ENCODE results near the gene GNLY.

DNA sequence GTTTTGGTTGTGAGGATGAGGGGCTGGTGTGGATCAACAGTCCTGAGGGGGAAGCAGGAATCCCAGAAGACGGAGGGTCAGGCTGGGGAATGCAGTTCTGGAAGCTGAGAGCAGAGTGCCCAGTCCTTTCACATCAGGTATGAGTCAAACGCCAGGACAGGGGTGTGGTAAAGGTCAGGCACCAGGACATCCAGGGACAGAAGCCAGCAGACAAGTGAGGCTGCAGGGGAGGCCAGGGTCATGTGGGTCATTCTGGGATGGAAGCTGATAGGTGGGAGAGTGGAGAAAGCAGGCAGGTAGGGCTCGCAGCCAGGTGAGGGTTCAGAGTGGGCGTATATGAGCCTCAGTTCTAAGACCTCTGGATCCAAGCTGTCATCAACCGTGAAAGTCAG, 12.8 kb upstream of the GNLY start:
- TF ChIP-seq, protein P1, sequence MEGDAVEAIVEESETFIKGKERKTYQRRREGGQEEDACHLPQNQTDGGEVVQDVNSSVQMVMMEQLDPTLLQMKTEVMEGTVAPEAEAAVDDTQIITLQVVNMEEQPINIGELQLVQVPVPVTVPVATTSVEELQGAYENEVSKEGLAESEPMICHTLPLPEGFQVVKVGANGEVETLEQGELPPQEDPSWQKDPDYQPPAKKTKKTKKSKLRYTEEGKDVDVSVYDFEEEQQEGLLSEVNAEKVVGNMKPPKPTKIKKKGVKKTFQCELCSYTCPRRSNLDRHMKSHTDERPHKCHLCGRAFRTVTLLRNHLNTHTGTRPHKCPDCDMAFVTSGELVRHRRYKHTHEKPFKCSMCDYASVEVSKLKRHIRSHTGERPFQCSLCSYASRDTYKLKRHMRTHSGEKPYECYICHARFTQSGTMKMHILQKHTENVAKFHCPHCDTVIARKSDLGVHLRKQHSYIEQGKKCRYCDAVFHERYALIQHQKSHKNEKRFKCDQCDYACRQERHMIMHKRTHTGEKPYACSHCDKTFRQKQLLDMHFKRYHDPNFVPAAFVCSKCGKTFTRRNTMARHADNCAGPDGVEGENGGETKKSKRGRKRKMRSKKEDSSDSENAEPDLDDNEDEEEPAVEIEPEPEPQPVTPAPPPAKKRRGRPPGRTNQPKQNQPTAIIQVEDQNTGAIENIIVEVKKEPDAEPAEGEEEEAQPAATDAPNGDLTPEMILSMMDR (IDR thresholded peaks at IDR 0.05), result no peak
- no peak for TF ChIP-seq POLR2A (IDR thresholded peaks at IDR 0.05)

Data from right lobe of liver (tissue), 4 donors.